Heart right ventricle (tissue), 16 donors: ENCODE results near the gene TSHZ1. TPM values are rescaled to one million over a fixed set of nuclear protein-coding genes. Genes with fewer than 3 reads are reported as not detected.

Experiments
- ATAC-seq, 8 donors: fragments of 200-7000 bp; cut with Tn5 transposase; one replicate each; pipeline ENCODE4 v1.9.1; 2020; ENCODE audit warnings: mild to moderate bottlenecking in 8 of 8, moderate library complexity in 8 of 8, moderate number of reproducible peaks in 1 of 8
- DNase-seq, 2 donors: peaks; one replicate each; pipeline ENCODE4 v3.0.0-alpha.2; 2020
- H3K27ac ChIP-seq, 10 donors: fragments of 200-600 bp; sonication (generic) in 2 of 10; one replicate each; pipeline versions ENCODE4 v1.5.0 to v1.8.0; 2020 to 2022; ENCODE audit warnings: mild to moderate bottlenecking in 3 of 10
- H3K27me3 ChIP-seq, 7 donors: fragments of 200-600 bp; one replicate each; pipeline ENCODE4 v1.8.0; 2021 to 2022; ENCODE audit warnings: mild to moderate bottlenecking in 2 of 7
- H3K36me3 ChIP-seq, 9 donors: fragments of 200-600 bp; sonication (generic) in 1 of 9; one replicate each; pipeline versions ENCODE4 v1.5.0 to v1.8.0; 2020 to 2022; ENCODE audit warnings: mild to moderate bottlenecking in 2 of 9
- H3K4me1 ChIP-seq, 9 donors: fragments of 200-600 bp; sonication (generic) in 1 of 9; one replicate each; pipeline versions ENCODE4 v1.5.0 to v1.8.0; 2020 to 2022; ENCODE audit warnings: mild to moderate bottlenecking in 4 of 9
- H3K4me3 ChIP-seq, 10 donors: fragments of 200-600 bp; sonication (generic) in 2 of 10; one replicate each; pipeline versions ENCODE4 v1.5.0 to v1.8.0; 2020 to 2022; ENCODE audit warnings: mild to moderate bottlenecking in 7 of 10, moderate library complexity in 2 of 10
- H3K9me3 ChIP-seq, 11 donors: fragments of 200-600 bp in 10 of 11; sonication (generic) in 2 of 11; one replicate each; pipeline versions ENCODE4 v1.5.0 to v1.8.0; 2013 to 2022; ENCODE audit warnings: mild to moderate bottlenecking in 2 of 11, control low read depth in 1 of 11, moderate library complexity in 1 of 11
- CTCF ChIP-seq, 9 donors: fragments of 200-600 bp; sonication (generic) in 2 of 9; IDR thresholded peaks; one replicate each; pipeline versions ENCODE4 v1.5.0 to v1.8.0; 2021 to 2022; ENCODE audit warnings: antibody characterized with exemption in 9 of 9, mild to moderate bottlenecking in 5 of 9, moderate library complexity in 1 of 9
- WGBS, 2 donors: extraction: QIAGEN DNeasy Blood & Tissue Kit; methylation state at CpG; one replicate each; pipeline ENCODE4 v1.1.7; 2013; ENCODE audit warnings: inconsistent platforms in 1 of 2; 5-methylcytosine and 5-hydroxymethylcytosine counted together
- intact Hi-C, 10 donors: fragments of 100-400 bp; cut with DNase I; formaldehyde crosslinking; loops; one replicate each; pipeline versions ENCODE4 v1.11.1 to v1.14.2; 2022
- polyA plus RNA-seq, 2 donors: library from polyadenylated mRNA; stranded (reverse); fragments of 200-250 nt; gene quantifications; one replicate each; pipeline ENCODE4 v1.2.3, GENCODE V29; 2013
- total RNA-seq, 10 donors: library from RNA; stranded (reverse); fragmentation: NEBNext Ultra II Directional in 3 of 10; extraction: Animal tissue kit (Norgen Biotek cat#: 25700) in 3 of 10; gene quantifications; one replicate each; pipeline versions ENCODE4 v1.2.1 to v1.2.4, GENCODE V29; 2021 to 2023
- donor health status: Arrhythmogenic right ventricular cardiomyopathy.
- donor health status: ischemic (EF 13 %, LVEDD 7.1; RV severe dilation, severe dysfunction).
- donor health status: healthy with polysubstance abuse.
- donor health status: DM: no; HTN: yes; CAD: no.
- donor health status: DM: no; HTN: no; CAD: no.
- donor health status: ischemic (EF 25% LVEDD 6.9; RV normal size, moderate dysfunction).
- donor health status: ischemic (EF 25% LVEDD 5.7; RV mildly dilated, moderate dysfunction).
- donor health status: healthy.
- donor health status: DM: yes; HTN: yes; CAD: no.
- donor health status: Ischemic cardiomyopathy.
- donor health status: ischemic (EF 35%, LVEDD 5.7; RV mildly dilated, moderate dysfunction).
- donor health status: nonischemic (EF 11% LVEDD 7.7; RV severe dilation, severe dysfunction).
- donor health status: DM: yes; HTN: yes; CAD: no.
- donor health status: PGD.
- donor health status: ischemic (EF 29% LVEDD 5.4; RV normal size, mild dysfunction).
- donor health status: nonischemic (EF 23%, LVEDD 6.1; RV moderate dilation, normal function).

TSHZ1 gene
- total and polyA plus RNA-seq, 12 donors: 4.8 to 22.9 (median 17.6) TPM

- Histone ChIP-seq H3K4me3 (no peak overlapping the region), H3K36me3 (peaks cover 0 to 44% (median 22%) of the 10 kb centered on the region in 9 donors), H3K27ac (no peak overlapping the region), H3K27me3 (no peaks in the 10 kb centered on the region), H3K9me3 (no peaks in the 10 kb centered on the region), H3K4me1 (peaks cover 0 to 23% (median 9%) of the 10 kb centered on the region in 9 donors)
- DNase-seq (no peak), ATAC-seq (no peak)
- intact Hi-C loops: no loop called here
- 97 to 99% methylated on average over 16 of the region's 16 CpGs for WGBS, 2 donors
- TF ChIP-seq CTCF (IDR thresholded peaks at IDR 0.05): no peak
Measured at GRCh38 chr18:75284566-75284965, 74.0 kb downstream of the TSHZ1 start.

- 97% methylated on average over 24 of the region's 24 CpGs for WGBS, 2 donors
- peaks cover 0 to 49% (median 22%) of the 10 kb centered on the region in 9 donors for H3K36me3 ChIP-seq
- no peak for ATAC-seq
Measured at GRCh38 chr18:75285876-75286275, 75.3 kb downstream of the TSHZ1 start.

GRCh38 chr18:75287006-75287405, 76.4 kb downstream of the TSHZ1 start:
- no peak for DNase-seq
- Histone ChIP-seq H3K36me3 (peaks cover 0 to 49% (median 22%) of the 10 kb centered on the region in 9 donors), H3K9me3 (no peaks in the 10 kb centered on the region), H3K27ac (no peak overlapping the region), H3K4me3 (no peak overlapping the region), H3K4me1 (peaks cover 0 to 4% (median 0%) of the 10 kb centered on the region in 9 donors), H3K27me3 (no peaks in the 10 kb centered on the region)
- intact Hi-C loops: no loop called here
- ATAC-seq: peak in 1 of 8 donors; percentile 33
- no peak for TF ChIP-seq CTCF (IDR thresholded peaks at IDR 0.05)
- 98 to 99% methylated on average over 23 of the region's 23 CpGs for WGBS, 2 donors

More at GRCh38 chr18:75285876-75286275, 75.3 kb downstream of the TSHZ1 start:
- Histone ChIP-seq H3K27me3 (no peaks in the 10 kb centered on the region), H3K9me3 (no peaks in the 10 kb centered on the region), H3K4me3 (no peak overlapping the region), H3K4me1 (peaks cover 0 to 14% (median 3%) of the 10 kb centered on the region in 9 donors), H3K27ac (no peak overlapping the region)
- intact Hi-C loops: no loop called here
- no peak for TF ChIP-seq CTCF (IDR thresholded peaks at IDR 0.05)
- no peak for DNase-seq

GRCh38 chr18:75287700-75288099, 77.1 kb downstream of the TSHZ1 start:
- ATAC-seq: no peak
- Histone ChIP-seq H3K27ac (no peak overlapping the region), H3K4me3 (no peak overlapping the region), H3K36me3 (peaks cover 0 to 49% (median 22%) of the 10 kb centered on the region in 9 donors), H3K4me1 (peaks cover 0 to 4% (median 0%) of the 10 kb centered on the region in 9 donors), H3K9me3 (no peaks in the 10 kb centered on the region), H3K27me3 (no peaks in the 10 kb centered on the region)
- intact Hi-C loops: no loop called here
- DNase-seq: no peak
- WGBS, 2 donors: 98 to 99% methylated on average over 24 of the region's 24 CpGs
- TF ChIP-seq CTCF (IDR thresholded peaks at IDR 0.05): no peak
